ENCODE data around the gene XRCC4.

- TF ChIP-seq CTCF (IDR thresholded peaks at IDR 0.05) (no peak), POLR2AphosphoS5 (IDR thresholded peaks at IDR 0.05) (no peak), POLR2A (IDR thresholded peaks at IDR 0.05) (no peak), EP300 (IDR thresholded peaks at IDR 0.05) (no peak)
These were observed 222.0 kb downstream of the XRCC4 start for GRCh38 chr5:83299353-83299752.

All from sigmoid colon (tissue), 4 donors.